Right lobe of liver (tissue), 6 donors: Measurements from ENCODE around the gene RNF150. TPM values are rescaled to one million over a fixed set of nuclear protein-coding genes. Genes with fewer than 3 reads are reported as not detected.

Experiments
- ATAC-seq, 4 donors: fragments of 200-7000 bp; cut with Tn5 transposase; one replicate each; pipeline ENCODE4 v1.9.1; 2020; ENCODE audit warnings: mild to moderate bottlenecking in 4 of 4, moderate library complexity in 4 of 4
- DNase-seq, 3 donors: peaks; one replicate each; pipeline ENCODE4 v3.0.0-alpha.2; 2020
- H3K27ac ChIP-seq, 3 donors: fragments of 200-600 bp; one replicate each; pipeline ENCODE4 v1.8.0; 2022
- H3K27me3 ChIP-seq, 2 donors: fragments of 200-600 bp; one replicate each; pipeline ENCODE4 v1.8.0; 2022
- H3K36me3 ChIP-seq, 4 donors: fragments of 200-600 bp; sonication (generic) in 1 of 4; one replicate each; pipeline versions ENCODE4 v1.5.1 to v1.8.0; 2017 to 2022; ENCODE audit warnings: control low read depth in 1 of 4
- H3K4me1 ChIP-seq, 4 donors: fragments of 200-600 bp; sonication (generic) in 1 of 4; one replicate each; pipeline versions ENCODE4 v1.5.1 to v1.8.0; 2017 to 2022; ENCODE audit warnings: control low read depth in 1 of 4
- H3K4me3 ChIP-seq, 3 donors: fragments of 200-600 bp; one replicate each; pipeline ENCODE4 v1.8.0; 2022
- H3K9me3 ChIP-seq, 4 donors: fragments of 200-600 bp; sonication (generic) in 1 of 4; one replicate each; pipeline versions ENCODE4 v1.5.1 to v1.8.0; 2017 to 2022; ENCODE audit warnings: control low read depth in 1 of 4
- CTCF ChIP-seq, 4 donors: fragments of 200-600 bp in 3 of 4; fragments of 450-650 bp in 1 of 4; IDR thresholded peaks; one replicate each; pipeline versions ENCODE4 v1.5.1 to v1.8.0; 2016 to 2022; ENCODE audit warnings: antibody characterized with exemption in 4 of 4, mild to moderate bottlenecking in 2 of 4
- POLR2A ChIP-seq: fragments of 450-650 bp; IDR thresholded peaks from one replicate; pipeline ENCODE4 v1.6.1; 2017; ENCODE audit warnings: antibody characterized with exemption, mild to moderate bottlenecking
- WGBS: methylation state at CpG from one replicate; pipeline ENCODE4 v1.1.6; 2018; ENCODE audit warnings: low coverage, low lambda C conversion rate; ENCODE audit not compliant: insufficient coverage; ENCODE audit errors: missing lambda C conversion rate; 5-methylcytosine and 5-hydroxymethylcytosine counted together
- intact Hi-C, 2 donors: fragments of 100-400 bp; cut with DNase I; formaldehyde crosslinking; loops; one replicate each; pipeline versions ENCODE4 v1.11.2 to v1.14.1; 2022
- total RNA-seq, 6 experiments: library from RNA; depleted of rRNA in 2 of 6; stranded (reverse); fragments of >200 nt in 2 of 6; fragmentation: NEBNext Ultra II Directional in 3 of 6; extraction: Animal tissue kit (Norgen Biotek cat#: 25700) in 3 of 6; gene quantifications; one replicate each; pipeline versions ENCODE4 v1.1.0 to v1.2.4, GENCODE V29; 2016 to 2023
- donor health status: DM: no; HTN: yes; CAD: no.
- donor health status: DM: no; HTN: no; CAD: no.
- donor health status: DM: no; HTN: no; CAD: no.
- donor health status: DM: no; HTN: yes; CAD: no.
- donor health status: DM: no; HTN: yes; CAD: no.

Gene RNF150
- total RNA-seq, 6 experiments from 2014 or later, result 1.2 to 1.8 (median 1.5) TPM

- Histone ChIP-seq H3K27ac (no peak overlapping the region), H3K4me1 (no peaks in the 10 kb centered on the region), H3K27me3 (peaks cover 0 to 4% of the 10 kb centered on the region in 2 donors), H3K4me3 (no peak overlapping the region), H3K9me3 (no peaks in the 10 kb centered on the region), H3K36me3 (no peaks in the 10 kb centered on the region)
- intact Hi-C loops, result no loop called here
- no peak for TF ChIP-seq CTCF (IDR thresholded peaks at IDR 0.05)
- TF ChIP-seq POLR2A, result no peak
- no peak for ATAC-seq
- no peak for DNase-seq
Observed at GRCh38 chr4:140893939-140894338, 239.3 kb downstream of the RNF150 start.

GRCh38 chr4:140888054-140888453 lies 245.2 kb downstream of the RNF150 start:
- no peak overlapping the region for H3K4me3 ChIP-seq
- H3K9me3 ChIP-seq, result no peaks in the 10 kb centered on the region
- H3K27ac ChIP-seq, result no peak overlapping the region
- WGBS, result 49% methylated on average over 3 of the region's 3 CpGs
- H3K4me1 ChIP-seq, result no peaks in the 10 kb centered on the region
- intact Hi-C loops, result no loop called here
- H3K27me3 ChIP-seq, result peaks cover 0 to 4% of the 10 kb centered on the region in 2 donors
- TF ChIP-seq POLR2A, result no peak
- no peaks in the 10 kb centered on the region for H3K36me3 ChIP-seq
- ATAC-seq (no peak), DNase-seq (no peak)

GRCh38 chr4:140887467-140887866 lies 245.8 kb downstream of the RNF150 start:
- intact Hi-C loops, result no loop called here
- DNase-seq (no peak), ATAC-seq (peak in 1 of 4 donors; percentile 40)
- Histone ChIP-seq H3K4me3 (no peak overlapping the region), H3K36me3 (no peaks in the 10 kb centered on the region), H3K27ac (no peak overlapping the region), H3K4me1 (no peaks in the 10 kb centered on the region), H3K9me3 (no peaks in the 10 kb centered on the region), H3K27me3 (peaks cover 0 to 4% of the 10 kb centered on the region in 2 donors)
- 44% methylated on average over 2 of the region's 2 CpGs for WGBS
- TF ChIP-seq CTCF (IDR thresholded peaks at IDR 0.05) (no peak), POLR2A (no peak)

GRCh38 chr4:140884431-140885058 lies 248.7 kb downstream of the RNF150 start:
- ATAC-seq, result peak; percentile 85 to 93 (median 86)
- no peak overlapping the region for H3K4me3 ChIP-seq
- DNase-seq, result peak in 1 of 3 donors; percentile 50
- no peaks in the 10 kb centered on the region for H3K9me3 ChIP-seq
- H3K27ac ChIP-seq, result no peak overlapping the region
- intact Hi-C loops, result no loop called here
- H3K36me3 ChIP-seq, result no peaks in the 10 kb centered on the region
- peaks cover 0 to 4% of the 10 kb centered on the region in 2 donors for H3K27me3 ChIP-seq
- H3K4me1 ChIP-seq, result no peaks in the 10 kb centered on the region
- 33% methylated on average over 4 of the region's 4 CpGs for WGBS
- no peak for TF ChIP-seq POLR2A
- TF ChIP-seq CTCF (IDR thresholded peaks at IDR 0.05), result peak; percentile 46 to 69 (median 66)

- Histone ChIP-seq H3K27ac (no peak overlapping the region), H3K4me1 (no peaks in the 10 kb centered on the region), H3K4me3 (no peak overlapping the region), H3K36me3 (no peaks in the 10 kb centered on the region), H3K9me3 (peaks cover 0 to 2% (median 0%) of the 10 kb centered on the region in 4 donors), H3K27me3 (no peaks in the 10 kb centered on the region)
- ATAC-seq (no peak), DNase-seq (no peak)
- intact Hi-C loops, result no loop called here
- no peak for TF ChIP-seq POLR2A
- no peak for TF ChIP-seq CTCF (IDR thresholded peaks at IDR 0.05)
Observed at GRCh38 chr4:140877781-140878180, 255.5 kb downstream of the RNF150 start.
